ENCODE data around the gene STXBP6.

Gene STXBP6

DNA sequence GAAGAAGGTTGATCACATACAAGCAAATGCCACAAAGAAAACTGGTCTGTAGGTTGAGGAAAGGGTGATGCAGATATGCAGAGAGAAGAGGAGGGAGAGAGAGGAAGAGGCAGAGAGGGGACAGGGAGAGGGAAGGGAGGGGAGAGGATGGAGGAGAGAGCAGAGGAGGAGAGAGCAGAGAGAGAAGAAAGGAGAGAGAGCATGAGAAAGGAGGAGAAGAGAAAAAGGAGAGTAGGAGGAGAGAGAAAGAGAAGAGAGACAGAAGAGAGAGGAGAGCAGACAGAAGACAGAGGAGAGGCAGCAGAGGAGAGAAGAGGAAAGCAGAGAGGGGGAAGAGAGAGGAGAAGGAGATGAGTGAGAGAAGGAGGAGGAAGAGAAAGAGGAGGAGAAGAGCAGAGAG lies 59.2 kb downstream of the STXBP6 start:
- DNase-seq (ENCODE audit: low read depth, low spot score), result no peak
- TF ChIP-seq, protein P1, sequence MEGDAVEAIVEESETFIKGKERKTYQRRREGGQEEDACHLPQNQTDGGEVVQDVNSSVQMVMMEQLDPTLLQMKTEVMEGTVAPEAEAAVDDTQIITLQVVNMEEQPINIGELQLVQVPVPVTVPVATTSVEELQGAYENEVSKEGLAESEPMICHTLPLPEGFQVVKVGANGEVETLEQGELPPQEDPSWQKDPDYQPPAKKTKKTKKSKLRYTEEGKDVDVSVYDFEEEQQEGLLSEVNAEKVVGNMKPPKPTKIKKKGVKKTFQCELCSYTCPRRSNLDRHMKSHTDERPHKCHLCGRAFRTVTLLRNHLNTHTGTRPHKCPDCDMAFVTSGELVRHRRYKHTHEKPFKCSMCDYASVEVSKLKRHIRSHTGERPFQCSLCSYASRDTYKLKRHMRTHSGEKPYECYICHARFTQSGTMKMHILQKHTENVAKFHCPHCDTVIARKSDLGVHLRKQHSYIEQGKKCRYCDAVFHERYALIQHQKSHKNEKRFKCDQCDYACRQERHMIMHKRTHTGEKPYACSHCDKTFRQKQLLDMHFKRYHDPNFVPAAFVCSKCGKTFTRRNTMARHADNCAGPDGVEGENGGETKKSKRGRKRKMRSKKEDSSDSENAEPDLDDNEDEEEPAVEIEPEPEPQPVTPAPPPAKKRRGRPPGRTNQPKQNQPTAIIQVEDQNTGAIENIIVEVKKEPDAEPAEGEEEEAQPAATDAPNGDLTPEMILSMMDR (IDR thresholded peaks at IDR 0.05; ENCODE audit: insufficient read depth, low read length, missing control alignments), result no peak
- CTCF ChIA-PET, result no interaction called here
- POLR2A ChIA-PET, result no interaction called here
- H3K4me3 ChIP-seq (ENCODE audit: low read depth, low read length), result no peak overlapping the region

DNA sequence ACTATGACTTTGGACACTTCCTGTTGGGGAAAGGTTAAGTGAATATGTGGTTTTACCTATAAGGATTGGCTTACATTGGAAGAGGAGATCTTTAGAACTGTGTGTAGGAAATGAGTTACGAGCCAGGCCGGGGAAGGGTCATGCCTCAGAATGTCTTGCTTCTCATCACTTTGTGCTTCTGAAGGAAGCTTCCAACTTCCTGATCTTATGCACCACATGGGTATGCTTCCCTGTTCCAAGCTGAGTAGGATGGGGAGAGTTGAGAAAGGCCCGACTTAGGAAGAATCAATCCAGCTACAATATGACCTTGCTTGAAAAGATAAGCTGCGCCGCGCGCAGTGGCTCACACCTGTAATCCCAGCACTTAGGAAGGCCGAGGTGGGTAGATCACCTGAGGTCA lies 59.9 kb downstream of the STXBP6 start:
- no peak for DNase-seq (ENCODE audit: low read depth, low spot score)
- POLR2A ChIA-PET, result no interaction called here
- CTCF ChIA-PET, result no interaction called here
- no peak overlapping the region for H3K4me3 ChIP-seq (ENCODE audit: low read depth, low read length)
- TF ChIP-seq, protein P1 (IDR thresholded peaks at IDR 0.05; ENCODE audit: insufficient read depth, low read length, missing control alignments), result no peak

DNA sequence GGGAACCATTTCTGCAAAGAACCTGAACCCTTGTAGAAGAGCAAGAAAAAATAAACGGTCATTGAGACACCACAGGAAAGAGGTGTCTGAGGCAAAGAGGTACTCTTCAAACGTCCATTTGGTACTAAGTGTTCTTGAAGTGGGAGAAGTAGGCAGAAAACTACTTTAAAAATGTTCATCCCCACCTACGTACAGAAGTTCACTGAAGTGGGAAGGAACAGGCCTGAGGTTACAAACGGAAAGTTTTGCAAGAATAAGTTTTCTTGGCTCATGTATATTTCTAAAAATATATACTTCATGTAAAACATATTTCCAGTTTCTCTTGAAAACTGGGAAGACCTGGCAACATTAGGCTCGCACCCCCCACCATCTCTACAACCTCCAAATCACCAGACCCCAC lies 61.2 kb downstream of the STXBP6 start:
- TF ChIP-seq, protein P1 (IDR thresholded peaks at IDR 0.05; ENCODE audit: insufficient read depth, low read length, missing control alignments), result no peak
- no peak for DNase-seq (ENCODE audit: low read depth, low spot score)
- POLR2A ChIA-PET, result no interaction called here
- no peak overlapping the region for H3K4me3 ChIP-seq (ENCODE audit: low read depth, low read length)
- CTCF ChIA-PET, result no interaction called here

DNA sequence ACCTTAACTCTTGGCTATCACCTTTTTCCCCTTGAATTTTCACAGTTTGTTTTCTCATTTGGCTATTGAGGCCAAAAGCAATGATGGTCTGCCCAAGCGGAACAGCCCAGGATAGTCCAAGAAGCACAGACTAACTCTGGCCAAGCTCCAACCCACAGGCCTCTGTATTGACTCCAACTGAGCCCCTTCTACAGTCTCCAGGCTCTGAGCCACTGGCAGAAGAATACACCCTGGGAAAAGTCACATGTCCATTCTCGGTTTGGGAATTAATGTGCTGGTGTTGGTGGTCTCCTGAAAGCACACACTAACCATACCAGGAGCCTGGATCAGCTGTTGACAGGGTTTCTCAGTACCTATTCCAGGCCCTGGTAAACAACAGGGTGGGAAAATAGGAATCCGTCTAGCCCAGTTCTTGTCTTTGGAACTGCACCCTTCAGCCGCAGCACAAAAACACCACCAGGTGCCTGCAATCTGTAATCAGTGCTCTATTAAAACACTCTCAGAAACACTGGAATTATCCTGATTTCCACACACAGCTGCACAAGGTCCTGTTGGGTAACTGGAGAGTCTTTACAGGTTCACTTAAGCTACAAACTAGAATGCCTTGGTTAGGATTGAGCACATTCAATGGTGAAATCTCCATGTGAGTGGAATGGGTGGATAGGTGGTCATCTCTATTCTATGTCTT lies 63.6 kb downstream of the STXBP6 start:
- TF ChIP-seq, protein P1 (IDR thresholded peaks at IDR 0.05; ENCODE audit: insufficient read depth, low read length, missing control alignments), result no peak
- CTCF ChIA-PET, result no interaction called here
- POLR2A ChIA-PET, result no interaction called here
- H3K4me3 ChIP-seq (ENCODE audit: low read depth, low read length), result no peak overlapping the region
- no peak for DNase-seq (ENCODE audit: low read depth, low spot score)

DNA sequence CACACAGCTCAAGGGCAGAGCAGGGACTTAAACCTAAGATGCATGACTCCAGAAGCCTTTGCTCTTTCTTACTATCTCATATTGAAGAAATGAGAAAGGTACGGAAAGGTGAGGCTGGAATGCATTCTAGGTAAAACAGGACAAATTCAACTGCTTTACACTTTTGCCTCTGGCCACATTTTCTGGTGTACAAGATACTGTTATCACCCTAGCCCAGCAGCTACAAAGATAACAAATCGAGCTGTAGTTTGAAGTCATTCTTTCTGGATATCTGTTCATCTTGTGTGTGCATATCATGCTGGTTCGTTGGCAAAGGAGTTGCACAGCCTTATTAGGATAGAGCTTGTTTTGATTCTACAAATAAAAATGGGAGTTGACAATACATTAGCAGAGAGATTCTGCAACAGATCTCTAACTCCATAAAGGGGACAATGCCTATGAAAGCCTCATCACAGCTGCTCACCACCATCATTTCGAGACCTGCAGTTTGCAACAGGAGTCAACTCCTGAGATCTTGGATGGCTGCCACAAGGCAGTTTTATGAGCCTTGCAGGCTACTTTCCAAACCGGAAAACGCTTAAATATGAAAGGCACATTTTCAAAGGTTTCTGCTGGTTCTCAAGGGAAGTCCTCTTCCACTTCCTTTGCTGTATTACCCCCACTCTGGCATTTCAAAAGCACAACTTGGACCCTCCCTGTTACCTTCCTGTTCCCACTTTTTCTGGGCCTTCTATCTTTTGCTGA lies 64.9 kb downstream of the STXBP6 start:
- H3K4me3 ChIP-seq (ENCODE audit: low read depth, low read length), result no peak overlapping the region
- TF ChIP-seq, protein P1 (IDR thresholded peaks at IDR 0.05; ENCODE audit: insufficient read depth, low read length, missing control alignments), result no peak
- CTCF ChIA-PET, result no interaction called here
- POLR2A ChIA-PET, result no interaction called here
- no peak for DNase-seq (ENCODE audit: low read depth, low spot score)

DNA sequence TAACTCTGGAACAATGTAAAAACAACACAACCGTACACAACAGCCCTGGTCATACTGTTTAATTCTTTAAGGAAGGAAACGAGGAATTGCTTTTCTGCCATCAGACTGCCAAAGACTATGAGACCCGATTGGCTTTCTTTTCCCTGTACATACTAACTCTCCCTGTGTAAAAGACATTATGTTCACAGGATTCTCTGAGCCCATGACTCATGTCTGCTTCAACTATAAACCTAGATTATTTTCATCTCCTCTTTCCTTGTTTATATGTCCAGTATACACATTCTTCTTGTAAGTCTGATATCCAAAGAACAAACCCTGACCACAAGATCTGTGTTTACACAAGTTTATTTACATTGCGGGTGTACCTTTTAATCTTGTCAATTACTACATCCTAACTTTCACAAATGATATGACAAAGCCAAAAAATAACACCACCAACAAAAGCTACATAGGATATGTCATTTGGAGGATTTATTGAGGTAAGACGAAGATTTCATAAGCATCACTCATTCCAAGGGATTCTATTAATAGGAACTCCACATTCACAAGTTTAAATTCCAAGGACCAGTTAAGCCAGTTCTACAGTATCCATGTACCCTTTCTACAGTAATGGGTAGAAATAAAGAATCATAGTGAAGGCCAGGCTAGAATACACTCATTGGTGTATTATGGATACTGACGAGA lies 67.3 kb downstream of the STXBP6 start:
- CTCF ChIA-PET, result no interaction called here
- POLR2A ChIA-PET, result no interaction called here
- no peak for DNase-seq (ENCODE audit: low read depth, low spot score)
- TF ChIP-seq, protein P1 (IDR thresholded peaks at IDR 0.05; ENCODE audit: insufficient read depth, low read length, missing control alignments), result no peak
- H3K4me3 ChIP-seq (ENCODE audit: low read depth, low read length), result no peak overlapping the region
